MM.1S (cell line): ENCODE results near the gene ZNF808.
"Not testable (repeated sequence)": the region's sequence is repeated elsewhere in the genome, so short reads cannot be mapped to it uniquely, and the experiment has no call there.

Experiments
- DNase-seq: peaks from one replicate; pipeline ENCODE4 v3.0.0-alpha.2; 2015
- H2AFZ ChIP-seq: fragments of 300-600 bp; sonication (generic); 2 replicates; pipeline ENCODE4 v1.6.0; 2016; ENCODE audit warnings: antibody characterized with exemption, low read length
- H3F3A ChIP-seq: fragments of 300-600 bp; sonication (generic); 2 replicates; pipeline ENCODE4 v1.6.1; 2016; ENCODE audit warnings: mild to moderate bottlenecking, antibody characterized with exemption, low read length, moderate library complexity, mixed read lengths; ENCODE audit not compliant: insufficient read depth
- H3K27ac ChIP-seq: fragments of 300-600 bp; sonication (generic); 2 replicates; pipeline ENCODE4 v1.5.1; 2016; ENCODE audit warnings: mild to moderate bottlenecking, low read length
- H3K27me3 ChIP-seq: fragments of 300-600 bp; sonication (generic); replicated peaks from 2 replicates; pipeline ENCODE4 v1.6.0; 2016; ENCODE audit warnings: low read length; ENCODE audit not compliant: insufficient read depth
- H3K36me3 ChIP-seq: fragments of 300-600 bp; sonication (generic); replicated peaks from 2 replicates; pipeline ENCODE4 v1.6.1; 2016; ENCODE audit warnings: mild to moderate bottlenecking, low read length, mixed read lengths; ENCODE audit not compliant: insufficient read depth
- H3K4me1 ChIP-seq: fragments of 300-600 bp; sonication (generic); 2 replicates; pipeline ENCODE4 v1.6.1; 2016; ENCODE audit warnings: low read length, mixed read lengths
- H3K4me2 ChIP-seq: fragments of 300-600 bp; sonication (generic); 2 replicates; pipeline ENCODE4 v1.6.0; 2016; ENCODE audit warnings: low read depth, low read length
- H3K4me3 ChIP-seq: fragments of 300-600 bp; sonication (generic); 2 replicates; pipeline ENCODE4 v1.5.1; 2016; ENCODE audit warnings: low read length, mixed read lengths
- H3K79me2 ChIP-seq: fragments of 300-600 bp; sonication (generic); 2 replicates; pipeline ENCODE4 v1.6.1; 2016; ENCODE audit warnings: mixed run types, low read length, mixed read lengths
- H3K9ac ChIP-seq: fragments of 300-600 bp; sonication (generic); 2 replicates; pipeline ENCODE4 v1.6.1; 2016; ENCODE audit warnings: low read length, mixed read lengths
- H3K9me2 ChIP-seq: fragments of 300-600 bp; sonication (generic); replicated peaks from 2 replicates; pipeline ENCODE4 v1.6.1; 2016; ENCODE audit warnings: mild to moderate bottlenecking, low read length, mixed read lengths; ENCODE audit not compliant: insufficient read depth
- H3K9me3 ChIP-seq: fragments of 300-600 bp; sonication (generic); replicated peaks from 2 replicates; pipeline ENCODE4 v1.6.1; 2016; ENCODE audit warnings: mild to moderate bottlenecking, low read length, mixed read lengths; ENCODE audit not compliant: insufficient read depth
- H4K20me1 ChIP-seq: fragments of 300-600 bp; sonication (generic); 2 replicates; pipeline ENCODE4 v1.6.1; 2016; ENCODE audit warnings: mild to moderate bottlenecking, low read length, moderate library complexity, mixed read lengths; ENCODE audit not compliant: insufficient read depth
- CTCF ChIP-seq: fragments of 300-600 bp; sonication (generic); IDR thresholded peaks from 2 replicates; pipeline ENCODE4 v1.5.1; 2016; ENCODE audit warnings: antibody characterized with exemption, low read length, mixed read lengths
- EZH2 ChIP-seq: fragments of 300-600 bp; sonication (generic); optimal IDR thresholded peaks from 2 replicates; pipeline ENCODE3; 2017; ENCODE audit warnings: low read depth, mild to moderate bottlenecking, antibody characterized with exemption, low read length, mixed read lengths
- EZH2phosphoT487 ChIP-seq: fragments of 300-600 bp; sonication (generic); IDR thresholded peaks from 2 replicates; pipeline ENCODE4 v1.6.1; 2018; ENCODE audit warnings: antibody characterized with exemption, low read length

The ZNF808 gene

GRCh38 chr19:52533901-52534300 is 6.4 kb downstream of the ZNF808 start:
- H3K79me2 ChIP-seq: no peaks in the 10 kb centered on the region
- no peaks in the 10 kb centered on the region for H3K36me3 ChIP-seq
- no peaks in the 10 kb centered on the region for H3K4me1 ChIP-seq

GRCh38 chr19:52535385-52535770 is 7.9 kb downstream of the ZNF808 start:
- not testable (repeated sequence) for DNase-seq, H3K27me3 ChIP-seq, H3K9ac ChIP-seq, H4K20me1 ChIP-seq, H3K9me2 ChIP-seq, H3K4me1 ChIP-seq, H3F3A ChIP-seq, H3K4me2 ChIP-seq, H3K27ac ChIP-seq, H3K36me3 ChIP-seq, H3K9me3 ChIP-seq, H2AFZ ChIP-seq, H3K4me3 ChIP-seq, H3K79me2 ChIP-seq

More at GRCh38 chr19:52533901-52534300, 6.4 kb downstream of the ZNF808 start:
- no peak overlapping the region for H3K27ac ChIP-seq
- no peak overlapping the region for H2AFZ ChIP-seq
- H4K20me1 ChIP-seq: no peaks in the 10 kb centered on the region
- no peaks in the 10 kb centered on the region for H3K9me3 ChIP-seq
- no peak overlapping the region for H3K4me3 ChIP-seq
- H3F3A ChIP-seq: no peaks in the 10 kb centered on the region
- no peak overlapping the region for H3K4me2 ChIP-seq
- H3K9ac ChIP-seq: no peak overlapping the region
- H3K9me2 ChIP-seq: no peaks in the 10 kb centered on the region
- no peak for DNase-seq
- no peak for TF ChIP-seq EZH2phosphoT487
- TF ChIP-seq EZH2: no peak
- no peak for TF ChIP-seq CTCF
- H3K27me3 ChIP-seq: no peaks in the 10 kb centered on the region

DNA sequence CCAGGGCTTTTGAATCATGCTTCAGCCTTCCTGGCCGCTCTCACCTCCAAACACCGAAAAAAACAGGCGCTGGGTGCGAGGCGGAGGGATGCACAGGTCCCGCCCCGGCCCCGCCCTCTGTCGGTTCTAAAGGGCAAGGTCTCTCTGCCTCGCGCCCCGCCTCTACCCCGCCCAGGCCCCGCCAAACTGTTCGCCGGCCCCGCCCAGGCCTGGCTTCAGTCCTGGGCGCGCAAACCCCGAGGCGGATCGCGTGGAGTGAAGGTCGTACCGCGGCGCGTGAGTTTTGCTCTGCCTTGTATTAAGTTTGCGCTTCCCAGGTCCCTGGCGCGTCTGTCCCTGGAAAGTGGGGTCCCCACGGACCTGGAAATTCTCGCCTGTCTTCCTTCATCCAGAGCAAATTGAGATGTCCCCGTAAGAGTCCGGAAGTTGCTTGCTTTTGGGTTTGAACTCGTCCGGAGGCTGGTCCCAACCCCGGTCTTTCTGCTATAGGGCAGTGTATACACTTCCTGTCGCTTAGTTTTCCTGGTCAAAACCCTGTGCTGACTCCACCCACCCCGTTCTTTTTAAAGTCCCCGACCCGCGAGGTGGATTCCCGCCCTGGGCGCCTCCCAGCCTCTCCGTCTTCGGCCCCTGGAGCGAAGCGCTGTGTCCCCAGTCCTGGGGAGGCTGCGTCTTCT is 8.4 kb downstream of the ZNF808 start:
- DNase-seq: no peak
- no peak overlapping the region for H2AFZ ChIP-seq
- H3K4me3 ChIP-seq: no peak overlapping the region
- no peak overlapping the region for H3K4me2 ChIP-seq
- no peaks in the 10 kb centered on the region for H3K27me3 ChIP-seq
- no peaks in the 10 kb centered on the region for H3K79me2 ChIP-seq
- H3K27ac ChIP-seq: no peak overlapping the region
- H3K4me1 ChIP-seq: no peaks in the 10 kb centered on the region
- H3K9ac ChIP-seq: no peak overlapping the region
- TF ChIP-seq CTCF (no peak), EZH2 (no peak), EZH2phosphoT487 (no peak)
- H3K36me3 ChIP-seq: no peaks in the 10 kb centered on the region
- no peaks in the 10 kb centered on the region for H3K9me2 ChIP-seq
- H3K9me3 ChIP-seq: no peaks in the 10 kb centered on the region
- H4K20me1 ChIP-seq: no peaks in the 10 kb centered on the region
- no peaks in the 10 kb centered on the region for H3F3A ChIP-seq

DNA sequence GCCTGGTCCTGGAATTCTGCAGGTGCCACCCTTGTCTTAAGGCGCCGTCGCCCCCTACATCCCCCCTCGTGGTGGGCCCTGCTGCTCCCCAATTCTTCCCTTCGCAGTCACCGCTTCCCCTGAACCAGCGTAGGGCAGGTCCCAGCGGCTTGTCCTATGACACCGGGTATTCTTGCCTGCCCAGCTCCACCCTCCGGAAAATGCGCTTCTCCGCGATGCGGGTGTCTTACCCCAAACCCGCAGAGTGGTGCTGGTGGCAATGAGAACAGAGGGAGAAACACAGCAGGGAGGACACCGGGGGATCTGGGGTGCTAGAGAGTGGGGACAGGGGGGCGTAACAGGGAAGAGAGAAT is 9.0 kb downstream of the ZNF808 start:
- no peaks in the 10 kb centered on the region for H3K9me2 ChIP-seq
- no peak overlapping the region for H3K9ac ChIP-seq
- H3K27me3 ChIP-seq: no peaks in the 10 kb centered on the region
- no peaks in the 10 kb centered on the region for H3K79me2 ChIP-seq
- no peak for DNase-seq
- H3K27ac ChIP-seq: no peak overlapping the region
- no peak overlapping the region for H3K4me2 ChIP-seq
- no peaks in the 10 kb centered on the region for H3K9me3 ChIP-seq
- no peaks in the 10 kb centered on the region for H3K36me3 ChIP-seq
- TF ChIP-seq CTCF (no peak), EZH2 (no peak), EZH2phosphoT487 (no peak)
- no peak overlapping the region for H2AFZ ChIP-seq
- H3K4me3 ChIP-seq: no peak overlapping the region
- H4K20me1 ChIP-seq: no peaks in the 10 kb centered on the region
- H3F3A ChIP-seq: no peaks in the 10 kb centered on the region
- H3K4me1 ChIP-seq: no peaks in the 10 kb centered on the region

DNA sequence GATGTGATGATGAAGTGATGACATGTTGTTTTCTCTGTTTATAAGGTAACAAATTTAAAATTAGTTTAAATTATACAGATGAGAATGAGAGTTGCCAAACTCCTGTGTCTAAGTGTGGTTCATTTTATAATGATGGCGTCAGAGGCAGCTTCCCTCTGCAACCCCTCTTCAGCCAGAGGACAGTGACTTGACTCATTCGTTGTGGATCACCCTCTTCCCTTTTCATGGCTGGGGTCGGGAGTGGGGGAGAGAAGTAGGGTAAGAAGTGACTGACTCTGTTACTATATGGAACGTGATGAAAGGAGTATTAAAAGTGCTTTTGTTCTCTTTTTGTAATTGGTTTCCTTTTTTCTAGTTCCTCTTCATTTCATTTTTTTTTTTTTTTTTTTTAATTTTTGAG is 11.3 kb downstream of the ZNF808 start:
- H3K36me3 ChIP-seq, H3K4me3 ChIP-seq, H3K4me2 ChIP-seq, DNase-seq, H3K4me1 ChIP-seq, H3K9ac ChIP-seq, H3K9me3 ChIP-seq, H2AFZ ChIP-seq, H3F3A ChIP-seq, H3K79me2 ChIP-seq, H3K27ac ChIP-seq, H4K20me1 ChIP-seq, H3K9me2 ChIP-seq, H3K27me3 ChIP-seq: not testable (repeated sequence)

GRCh38 chr19:52541176-52541575 is 13.7 kb downstream of the ZNF808 start:
- not testable (repeated sequence) for H3K9ac ChIP-seq, H3K4me1 ChIP-seq, H2AFZ ChIP-seq, H3K27ac ChIP-seq, H3K79me2 ChIP-seq, H3K4me3 ChIP-seq, H3K9me2 ChIP-seq, H3K4me2 ChIP-seq, DNase-seq, H3K9me3 ChIP-seq, H3F3A ChIP-seq, H3K36me3 ChIP-seq, H4K20me1 ChIP-seq, H3K27me3 ChIP-seq
